Non-pigmented ciliary epithelial cell (primary cell): ENCODE measurements around the gene PTX4.

Experiments used
- DNase-seq: peaks from one replicate; pipeline ENCODE4 v3.0.0-alpha.2; 2010; ENCODE audit warnings: low read depth

The PTX4 gene

GRCh38 chr16:1459967-1460366 lies 28.8 kb downstream of the PTX4 start:
- no peak for DNase-seq

DNA sequence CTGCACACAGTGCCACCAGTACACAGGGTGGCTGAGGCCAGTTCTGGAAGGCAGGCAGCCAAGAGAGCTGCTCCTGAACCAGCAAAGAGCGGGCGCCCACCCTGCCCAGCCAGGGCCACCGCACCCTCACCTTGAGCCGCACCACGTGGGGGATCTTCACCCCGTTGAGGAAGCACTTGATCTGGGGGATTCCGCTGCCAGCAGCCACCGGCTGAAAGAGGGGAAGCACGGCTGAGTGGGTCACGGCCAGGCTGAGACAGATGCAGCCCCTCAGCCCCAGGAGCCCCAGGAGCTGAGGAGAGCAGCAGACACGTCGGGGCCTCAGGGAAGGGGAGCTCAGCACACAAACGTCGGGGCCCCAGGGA lies 29.8 kb downstream of the PTX4 start:
- no peak for DNase-seq

DNA sequence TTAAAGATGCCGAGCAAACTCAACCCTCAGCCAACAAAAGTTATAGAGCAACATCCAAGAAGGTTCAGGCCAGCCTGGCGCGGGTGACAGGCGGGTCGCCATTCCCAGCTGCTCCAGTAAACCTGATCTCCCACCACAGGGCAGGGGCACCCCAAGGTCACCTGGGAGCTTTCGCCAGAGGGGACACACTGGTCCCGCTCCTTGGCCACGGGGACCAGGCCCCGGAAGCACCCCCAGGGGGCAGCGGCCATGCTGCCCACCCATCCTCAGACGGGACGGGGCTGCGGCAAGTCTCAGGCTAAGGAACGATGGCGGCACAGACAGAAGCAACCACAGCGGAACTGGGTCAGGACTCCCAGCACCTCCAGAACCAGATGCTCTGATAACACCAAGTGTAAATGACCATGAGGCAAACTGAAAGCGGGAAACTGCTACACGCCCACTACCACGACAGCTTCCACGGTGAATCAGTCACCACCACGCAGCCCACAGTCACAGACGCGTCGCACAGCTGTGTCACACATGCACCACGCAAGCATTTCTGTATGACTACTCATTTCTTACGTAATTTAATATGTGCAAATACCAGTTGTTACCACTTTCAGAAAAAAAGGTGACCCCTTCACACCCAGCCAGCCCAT lies 30.3 kb downstream of the PTX4 start:
- DNase-seq, result no peak

DNA sequence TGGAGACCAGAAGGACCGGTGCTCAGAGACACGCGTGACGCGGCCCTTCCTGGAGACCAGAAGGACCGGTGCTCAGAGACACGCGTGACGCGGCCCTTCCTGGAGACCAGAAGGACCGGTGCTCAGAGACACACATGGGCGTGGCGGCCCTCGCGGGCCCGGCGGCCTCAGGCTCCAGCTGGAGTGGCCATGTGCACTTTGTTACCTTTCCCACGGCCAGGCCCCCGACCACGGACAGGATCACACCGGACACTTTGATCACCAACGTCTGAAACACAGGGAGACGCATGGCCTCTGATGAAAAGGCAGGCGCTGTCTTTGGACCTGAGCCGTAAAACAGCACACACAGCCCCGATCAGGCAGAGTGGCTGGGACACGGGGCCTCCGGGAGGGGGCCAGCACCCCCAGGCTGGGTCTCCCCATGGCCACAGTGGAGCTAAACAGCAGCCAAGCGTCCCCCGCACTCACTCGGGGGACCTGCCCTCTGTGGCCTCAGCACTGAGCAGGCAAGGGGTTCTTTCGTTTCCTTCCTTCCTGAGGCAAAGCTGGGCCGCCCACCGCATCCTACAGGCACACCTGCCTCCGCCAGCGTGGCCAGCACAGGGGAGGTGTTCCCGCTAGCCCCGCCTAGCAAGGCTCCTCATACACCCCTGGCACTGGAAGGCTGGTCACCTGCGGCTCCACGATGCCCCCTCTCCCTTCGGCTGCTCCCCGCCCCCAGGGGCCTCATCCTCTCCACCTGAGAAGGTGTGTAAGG lies 31.1 kb downstream of the PTX4 start:
- DNase-seq, result no peak

DNA sequence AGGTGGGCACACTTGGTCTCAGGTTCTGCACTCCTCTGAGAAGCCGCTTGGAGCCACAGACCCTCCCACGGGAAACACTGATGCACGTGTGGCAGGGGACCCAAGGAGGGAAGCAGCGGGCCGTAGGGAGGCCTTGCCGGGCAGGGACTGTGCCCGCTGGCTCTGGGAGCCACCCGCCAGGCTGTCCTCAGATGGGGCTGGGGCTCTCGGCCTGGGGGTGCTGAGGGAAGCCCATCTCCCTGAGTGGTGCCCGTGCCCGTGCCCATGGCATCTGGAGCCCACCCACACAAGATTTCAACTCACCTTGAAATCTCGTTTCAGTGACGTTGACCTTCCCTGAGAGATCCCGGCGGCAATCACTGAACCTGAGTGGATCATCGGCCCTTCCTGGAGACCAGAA lies 31.8 kb downstream of the PTX4 start:
- no peak for DNase-seq

DNA sequence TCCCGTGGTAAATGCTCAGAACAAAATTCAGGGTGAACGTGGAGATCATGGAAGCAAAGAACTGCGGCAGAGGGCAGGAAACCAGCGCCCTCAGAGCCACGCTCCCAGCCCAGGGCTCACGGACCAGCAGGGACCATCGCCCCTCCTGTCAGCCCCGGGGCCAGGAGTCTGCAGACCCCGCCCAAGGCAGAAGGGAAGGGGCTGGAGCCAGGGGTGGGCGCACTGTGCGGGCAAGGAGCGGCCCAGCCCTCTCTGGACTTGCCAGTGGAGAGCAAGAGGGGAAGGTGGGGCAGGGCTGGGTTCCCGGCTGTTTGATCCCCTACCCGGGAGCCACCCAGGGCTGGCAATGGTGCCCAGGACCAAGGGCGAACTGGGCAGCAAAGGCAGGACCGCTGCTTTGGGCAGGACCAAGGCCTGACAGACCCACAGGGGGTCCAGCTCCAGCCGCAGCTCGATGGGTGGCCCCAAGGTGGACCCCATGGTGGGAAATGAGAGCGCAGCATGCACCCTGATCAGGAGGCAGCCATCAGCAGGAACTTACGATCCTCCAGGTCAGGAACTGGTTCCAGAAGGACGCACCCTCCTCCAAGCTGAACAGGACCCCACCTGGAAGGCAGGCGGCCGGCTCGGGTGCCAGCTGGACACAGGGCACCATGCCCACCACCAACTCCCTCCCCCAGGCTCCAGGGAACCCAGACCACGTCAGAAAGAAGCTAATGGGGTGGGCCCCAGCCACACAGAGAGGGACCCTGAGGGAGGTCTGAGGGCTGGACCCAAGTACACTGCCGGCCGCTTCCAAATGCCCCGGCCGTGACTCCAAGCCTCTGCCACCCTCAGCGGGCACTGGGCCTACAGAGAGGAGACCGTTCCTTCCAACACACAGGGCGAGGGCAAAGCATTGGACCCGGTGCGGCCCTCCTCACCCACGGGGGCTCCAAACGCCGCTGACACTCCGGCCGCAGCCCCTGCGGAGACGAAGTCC lies 33.3 kb downstream of the PTX4 start:
- DNase-seq, result no peak

DNA sequence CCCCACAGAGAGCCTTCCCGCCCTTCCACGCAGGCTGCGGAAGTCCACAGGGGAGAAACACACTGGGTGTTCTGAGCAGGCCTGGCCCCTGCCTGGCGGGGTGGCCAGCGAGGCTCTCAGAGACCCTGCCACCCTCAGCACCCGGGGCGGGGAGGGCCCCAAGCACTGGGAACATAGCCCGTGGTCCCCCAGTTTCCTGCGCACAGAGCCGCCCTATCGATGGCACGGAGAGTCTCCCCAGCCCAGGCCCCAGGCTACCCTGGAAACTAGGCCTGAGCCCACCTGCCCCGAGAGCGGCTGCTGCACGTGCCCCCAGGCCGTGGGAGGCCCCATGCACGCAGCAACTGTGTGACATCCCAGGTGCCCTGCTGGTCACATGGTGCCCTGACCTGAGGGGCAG lies 34.2 kb downstream of the PTX4 start:
- DNase-seq, result no peak

DNA sequence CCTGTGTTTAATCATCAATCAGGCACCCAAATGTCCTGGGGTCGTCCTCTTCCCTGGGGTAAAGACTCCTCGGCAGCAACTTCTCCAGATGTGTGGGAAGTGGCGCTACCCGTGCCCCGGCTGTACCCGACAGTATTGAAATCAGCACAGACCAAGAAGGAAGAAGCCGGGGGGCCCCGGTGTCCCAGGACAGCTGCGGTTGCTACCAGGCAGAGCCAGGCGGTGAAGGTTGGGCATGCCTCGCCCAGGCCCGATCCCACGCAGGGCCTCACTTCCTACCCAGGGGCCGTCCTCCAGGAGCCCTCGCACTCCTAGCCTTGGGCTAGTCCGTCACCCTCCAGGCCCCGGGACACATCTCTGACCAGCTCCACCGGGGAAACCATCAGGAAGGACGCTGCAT lies 35.4 kb downstream of the PTX4 start:
- no peak for DNase-seq

- no peak for DNase-seq
These were observed 36.2 kb downstream of the PTX4 start for GRCh38 chr16:1452530-1452929.

DNA sequence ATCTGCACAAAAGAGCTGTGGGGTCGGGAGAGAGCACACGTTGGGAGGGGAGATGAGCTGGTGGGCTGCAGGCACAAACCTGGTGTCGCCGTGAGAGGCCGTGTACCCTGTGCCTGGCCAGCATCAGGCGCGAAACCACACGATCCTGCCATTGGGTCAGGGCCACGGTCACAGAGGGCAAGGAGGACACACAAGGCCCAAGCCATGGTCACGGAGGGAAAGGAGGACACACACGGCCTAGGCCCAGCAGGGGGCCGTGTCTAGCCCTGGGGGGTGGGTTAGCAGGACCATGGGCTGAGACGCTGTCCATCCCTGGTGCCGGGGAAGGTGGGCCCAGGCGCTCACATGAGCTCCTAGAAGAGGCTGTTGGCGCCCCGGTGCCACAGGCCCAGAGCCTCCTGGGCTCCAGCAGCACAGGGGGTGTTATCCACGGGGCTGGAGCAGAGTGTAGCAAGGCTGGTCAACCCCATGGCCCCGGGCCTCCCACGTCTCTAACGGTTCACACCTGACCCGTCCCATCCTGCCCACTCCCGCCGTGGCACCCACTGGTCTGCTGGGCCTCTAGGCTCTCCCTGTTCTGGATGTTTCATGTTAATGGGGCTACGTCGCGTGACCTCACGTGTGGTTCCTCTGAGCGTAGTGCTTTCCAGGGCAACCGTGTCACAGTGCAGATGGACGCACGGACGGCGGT lies 36.9 kb downstream of the PTX4 start:
- DNase-seq, result no peak

GRCh38 chr16:1450841-1451240 lies 37.9 kb downstream of the PTX4 start:
- DNase-seq, result no peak

GRCh38 chr16:1450218-1450617 lies 38.5 kb downstream of the PTX4 start:
- DNase-seq, result no peak

DNA sequence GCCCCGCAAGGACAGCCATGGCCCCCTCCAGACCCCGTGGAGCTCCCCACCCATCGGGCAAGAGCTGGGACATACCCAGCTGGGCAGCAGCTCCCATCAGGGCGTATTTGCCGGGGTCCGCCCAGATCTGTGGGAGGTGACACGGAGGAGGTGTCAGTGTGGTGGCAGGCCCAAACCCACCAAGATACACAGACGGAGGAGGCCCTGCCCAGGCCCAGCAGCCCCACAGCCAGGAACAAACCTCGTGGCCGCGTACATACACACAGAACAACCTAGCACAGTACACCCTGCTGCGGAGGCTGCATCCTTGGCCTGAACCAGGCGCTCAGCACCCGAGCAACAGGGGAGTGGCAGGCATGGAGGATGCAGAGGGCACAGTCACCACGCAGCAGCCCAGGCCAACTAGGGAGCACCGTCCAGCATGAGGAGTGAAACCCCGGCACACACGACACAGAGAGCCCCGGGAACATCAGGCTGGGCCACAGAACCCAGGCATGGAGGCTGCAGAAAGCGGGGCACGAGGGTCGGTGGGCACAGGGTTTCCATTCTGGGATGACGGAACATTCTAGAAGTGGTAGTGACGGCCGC lies 39.4 kb downstream of the PTX4 start:
- no peak for DNase-seq

GRCh38 chr16:1448536-1449116 lies 40.1 kb downstream of the PTX4 start:
- DNase-seq, result no peak

GRCh38 chr16:1447965-1448364 lies 40.8 kb downstream of the PTX4 start:
- DNase-seq, result no peak

DNA sequence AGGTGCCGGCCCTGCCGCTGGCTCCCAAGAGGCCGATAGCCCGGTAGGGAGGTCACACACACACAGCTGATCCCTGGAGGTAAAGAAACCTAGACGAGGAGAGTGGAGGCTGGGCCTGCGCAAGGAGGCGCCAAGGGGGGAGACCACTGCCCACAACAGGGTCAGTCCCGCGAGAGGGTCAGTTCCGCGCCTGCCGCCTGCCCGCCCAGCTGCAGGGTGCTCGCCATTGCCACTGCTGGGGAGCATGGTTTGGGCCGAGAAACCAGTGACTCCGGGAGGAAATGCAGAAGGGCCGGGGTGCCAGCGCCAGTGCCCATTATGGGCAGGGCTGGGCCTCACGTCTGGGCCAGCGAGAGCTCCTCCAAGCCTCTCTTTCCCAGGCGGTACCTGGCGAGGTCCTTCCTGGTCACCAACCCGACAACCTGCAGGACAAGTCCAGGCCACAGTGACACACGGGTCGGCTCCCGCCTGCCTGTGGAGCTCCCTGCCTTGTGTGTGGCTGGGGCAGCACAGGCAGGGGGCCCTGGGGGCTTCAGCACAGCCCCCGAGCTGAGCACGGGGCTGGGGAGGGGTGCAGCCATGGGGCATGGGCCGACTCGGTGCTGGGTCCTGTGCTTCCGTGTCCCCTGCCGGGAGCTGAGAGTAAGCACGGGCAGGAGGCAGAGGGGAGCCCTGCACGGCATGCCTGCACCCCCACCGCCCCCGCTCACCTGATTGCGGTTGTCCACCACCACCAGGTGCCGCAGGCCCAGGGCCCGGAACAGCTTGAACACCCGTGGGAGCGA lies 42.3 kb downstream of the PTX4 start:
- DNase-seq, result no peak

- no peak for DNase-seq
These were observed 43.1 kb downstream of the PTX4 start for GRCh38 chr16:1445518-1446203.

- DNase-seq, result no peak
These were observed 43.8 kb downstream of the PTX4 start for GRCh38 chr16:1444730-1445517.
